AG04449 (cell line): ENCODE results near the gene CAV3.
A peak's percentile ranks its signal among the peaks of the same experiment; 100 is the strongest.

Source experiments
- CTCF ChIA-PET: fragments of 350-600 bp; formaldehyde crosslinking; extraction: SDS; loops from one replicate; lab custom pipeline; 2021; ENCODE audit warnings: antibody characterized with exemption; lab: Yijun Ruan, JAX
- POLR2A ChIA-PET: fragments of 400-600, 350-600 bp; formaldehyde crosslinking; extraction: SDS; loops from one replicate; lab custom pipeline; 2020; ENCODE audit warnings: antibody characterized with exemption, inconsistent platforms; lab: Yijun Ruan, JAX
- DNase-seq: peaks from one replicate; pipeline ENCODE4 v3.0.0-alpha.2; 2010; ENCODE audit warnings: low read depth, low spot score
- H3K4me3 ChIP-seq: 2 replicates; pipeline ENCODE4 v1.5.1; 2011; ENCODE audit warnings: low read depth, mild to moderate bottlenecking, control low read depth, low read length
- TF ChIP-seq, protein P1 (sequence below): IDR thresholded peaks from one replicate; pipeline ENCODE4 v1.5.1; 2011; ENCODE audit warnings: mild to moderate bottlenecking, moderate library complexity, low read length, control low read depth, inconsistent platforms; ENCODE audit not compliant: insufficient read depth; ENCODE audit errors: missing control alignments

Gene CAV3

DNA sequence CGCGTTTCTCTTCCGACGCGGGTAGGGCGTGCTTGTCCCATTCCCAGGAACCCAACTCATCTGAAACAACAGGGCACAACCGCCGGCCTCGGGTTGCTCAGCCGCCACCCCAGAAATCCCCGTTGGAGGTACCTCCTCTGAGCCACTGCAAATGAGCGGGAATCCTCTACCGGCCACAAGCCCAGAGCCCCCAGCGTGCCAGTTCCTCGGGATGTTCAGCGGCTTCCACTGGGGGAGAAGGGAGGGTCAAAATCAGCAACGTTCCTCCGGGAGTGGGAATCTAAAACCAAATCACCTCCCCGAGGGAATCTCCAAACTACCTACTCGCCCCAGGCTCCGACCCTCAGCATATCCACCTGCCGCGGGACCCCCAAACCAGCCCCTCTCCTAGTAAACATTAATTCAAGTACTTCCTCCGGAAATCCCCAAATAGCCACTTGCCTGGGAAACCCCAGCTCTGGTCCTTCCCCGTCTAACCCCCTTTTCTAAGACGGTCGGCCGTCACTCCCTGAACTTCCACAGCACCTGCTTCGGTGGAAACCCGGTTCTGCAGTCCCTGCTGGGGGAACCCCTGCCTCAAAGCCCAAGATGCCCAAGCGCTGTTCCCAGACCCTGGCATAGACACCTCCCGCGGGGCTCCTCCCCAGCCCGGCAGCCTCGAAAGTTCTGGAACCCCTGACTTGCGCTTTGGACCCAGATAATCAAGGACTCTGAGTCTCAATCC is 34.9 kb downstream of the CAV3 start:
- peak overlapping the region; percentile 78 for H3K4me3 ChIP-seq
- TF ChIP-seq, protein P1, sequence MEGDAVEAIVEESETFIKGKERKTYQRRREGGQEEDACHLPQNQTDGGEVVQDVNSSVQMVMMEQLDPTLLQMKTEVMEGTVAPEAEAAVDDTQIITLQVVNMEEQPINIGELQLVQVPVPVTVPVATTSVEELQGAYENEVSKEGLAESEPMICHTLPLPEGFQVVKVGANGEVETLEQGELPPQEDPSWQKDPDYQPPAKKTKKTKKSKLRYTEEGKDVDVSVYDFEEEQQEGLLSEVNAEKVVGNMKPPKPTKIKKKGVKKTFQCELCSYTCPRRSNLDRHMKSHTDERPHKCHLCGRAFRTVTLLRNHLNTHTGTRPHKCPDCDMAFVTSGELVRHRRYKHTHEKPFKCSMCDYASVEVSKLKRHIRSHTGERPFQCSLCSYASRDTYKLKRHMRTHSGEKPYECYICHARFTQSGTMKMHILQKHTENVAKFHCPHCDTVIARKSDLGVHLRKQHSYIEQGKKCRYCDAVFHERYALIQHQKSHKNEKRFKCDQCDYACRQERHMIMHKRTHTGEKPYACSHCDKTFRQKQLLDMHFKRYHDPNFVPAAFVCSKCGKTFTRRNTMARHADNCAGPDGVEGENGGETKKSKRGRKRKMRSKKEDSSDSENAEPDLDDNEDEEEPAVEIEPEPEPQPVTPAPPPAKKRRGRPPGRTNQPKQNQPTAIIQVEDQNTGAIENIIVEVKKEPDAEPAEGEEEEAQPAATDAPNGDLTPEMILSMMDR, result no peak
- ChIA-PET CTCF (interaction anchor here (0.7 to 4.8 kb wide), 52 partner anchors 9 to 535 kb away, joined by 3 to 100 read pairs (median 8); partner anchors contain the start of gene RAD18), POLR2A (interaction anchor here (1.0 to 1.9 kb wide), 8 partner anchors 13 to 124 kb away, joined by 3 to 20 read pairs (median 8); no protein-coding TSS in a partner anchor)
- no peak for DNase-seq

DNA sequence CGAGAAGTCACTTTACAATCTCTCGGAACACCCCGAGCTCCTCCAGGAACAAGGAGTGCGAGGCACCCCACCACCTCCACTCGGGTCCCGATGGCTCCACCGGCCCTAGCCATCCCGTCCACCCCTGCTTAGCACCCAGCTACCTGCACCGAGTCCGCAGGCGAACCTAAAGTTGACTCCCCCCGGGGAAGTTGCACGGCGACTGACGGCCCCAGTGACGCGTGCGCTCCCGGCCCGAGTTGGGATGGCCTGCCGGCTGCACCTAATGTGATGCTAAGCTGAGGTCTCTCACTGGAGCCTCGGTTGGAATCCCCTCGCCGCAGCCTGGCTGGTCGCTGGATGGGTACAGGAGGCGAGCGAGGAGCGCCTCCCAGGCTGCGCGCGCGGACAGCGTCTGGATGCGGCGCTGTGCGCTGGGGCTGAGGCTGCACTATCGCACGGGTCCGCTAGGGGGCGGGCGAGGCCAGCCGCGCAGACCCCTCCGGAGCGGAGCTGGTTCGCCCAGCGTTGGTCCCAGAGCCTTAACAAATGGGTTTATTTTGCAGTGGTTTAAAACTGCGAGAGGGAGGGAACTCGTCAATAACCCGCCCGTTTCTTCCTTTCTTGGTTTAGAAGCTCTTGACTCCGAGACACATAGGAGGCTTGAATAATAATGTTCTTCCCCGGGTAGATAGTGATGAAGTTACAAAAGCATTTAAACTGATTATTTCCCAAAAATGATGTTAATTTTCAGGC is 35.7 kb downstream of the CAV3 start, which contains the start of gene OXTR:
Gene OXTR, minus strand, starts transcription at position 526 of the 735 bp plus-strand sequence. CDS start 1,426 bp downstream, outside the sequence.
- CTCF ChIA-PET, result interaction anchor here (0.6 to 4.8 kb wide), 85 partner anchors 9 to 535 kb away, joined by 3 to 100 read pairs (median 5); partner anchors contain the start of gene RAD18
- TF ChIP-seq, protein P1, result peak; percentile 100
- peak; percentile 78 for DNase-seq
- H3K4me3 ChIP-seq, result peak within 1 kb of the TSS; percentile 78
- POLR2A ChIA-PET, result interaction anchor here (0.5 to 1.9 kb wide), 15 partner anchors 10 to 223 kb away, joined by 3 to 20 read pairs (median 4); no protein-coding TSS in a partner anchor

DNA sequence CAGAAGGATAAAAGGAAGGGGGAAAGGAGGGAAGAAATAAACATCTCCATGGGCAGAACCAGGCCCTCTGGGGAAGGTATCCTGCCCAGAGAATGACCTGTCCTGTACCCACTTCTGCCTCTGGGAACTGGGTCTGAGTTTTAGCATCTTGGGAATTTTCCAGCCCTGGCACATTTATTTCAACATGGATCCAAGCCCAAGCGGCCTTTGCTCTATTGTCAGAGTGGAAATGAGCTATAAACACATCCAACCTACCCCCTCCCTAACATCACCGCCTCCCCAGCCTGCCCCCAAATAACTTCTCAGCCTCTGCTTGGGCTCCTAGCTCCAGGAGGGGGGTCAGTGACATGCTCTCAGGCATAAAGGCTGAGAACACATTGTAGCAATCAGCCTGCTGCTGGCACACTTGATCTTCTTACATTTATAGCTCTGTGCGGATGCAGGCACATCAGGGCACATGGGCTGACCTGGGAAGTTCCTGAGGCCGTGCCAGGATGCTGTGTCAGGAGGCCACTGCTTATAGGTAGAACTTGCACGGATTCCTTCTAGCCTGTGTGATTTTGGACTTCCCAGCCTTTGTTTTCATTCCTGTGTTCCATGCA is 40.4 kb downstream of the CAV3 start:
- CTCF ChIA-PET, result interaction anchor here (1.3 kb wide), 1 partner anchor 8 kb away, joined by 3 read pairs; no protein-coding TSS in a partner anchor
- POLR2A ChIA-PET, result no interaction called here
- no peak for DNase-seq
- H3K4me3 ChIP-seq, result no peak overlapping the region
- TF ChIP-seq, protein P1, result no peak

DNA sequence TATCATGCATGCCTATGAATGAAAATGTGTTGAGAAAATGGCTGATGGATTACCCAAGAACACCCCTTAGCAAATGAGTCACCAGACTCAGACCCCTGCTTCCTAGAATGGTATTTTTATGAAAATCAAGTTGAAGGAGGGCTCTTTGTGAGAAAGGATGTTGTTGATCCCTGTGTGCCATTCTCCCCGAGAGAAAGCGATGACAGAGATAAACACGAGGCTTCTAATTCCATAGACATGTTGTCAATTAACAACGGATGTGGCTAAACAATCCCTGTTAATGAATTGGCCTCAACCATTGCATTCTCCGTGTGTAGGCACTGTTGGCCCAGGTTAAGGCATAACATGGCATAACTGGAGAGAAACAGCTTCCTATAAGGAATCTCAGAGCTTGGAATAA is 41.6 kb downstream of the CAV3 start:
- TF ChIP-seq, protein P1, result no peak
- H3K4me3 ChIP-seq, result no peak overlapping the region
- DNase-seq, result no peak
- ChIA-PET CTCF (interaction anchor here (1.7 kb wide), 1 partner anchor 239 kb away, joined by 5 read pairs; no protein-coding TSS in a partner anchor), POLR2A (no interaction called here)

DNA sequence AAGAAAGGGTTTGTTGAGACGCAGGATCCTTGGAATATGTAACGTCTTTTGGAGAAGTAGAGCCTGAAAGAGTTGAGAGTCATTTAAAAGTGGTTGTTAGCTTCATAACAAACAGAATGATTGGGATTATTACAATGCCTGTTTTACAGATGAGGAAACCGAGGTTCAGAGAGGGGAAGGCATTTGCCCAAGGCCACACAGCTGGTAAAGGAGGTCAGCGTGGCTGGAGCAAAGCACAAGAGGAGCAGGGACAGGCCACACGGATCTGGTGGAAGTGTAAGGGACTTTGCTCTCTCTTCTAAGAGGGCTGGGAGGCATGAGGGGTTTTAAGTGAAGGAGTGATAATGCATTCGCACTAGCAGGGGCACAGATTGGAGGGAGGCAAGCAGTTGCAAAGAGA is 42.0 kb downstream of the CAV3 start:
- H3K4me3 ChIP-seq, result no peak overlapping the region
- CTCF ChIA-PET, result interaction anchor here (1.7 kb wide), 1 partner anchor 239 kb away, joined by 5 read pairs; no protein-coding TSS in a partner anchor
- POLR2A ChIA-PET, result no interaction called here
- no peak for DNase-seq
- TF ChIP-seq, protein P1, result no peak
